Thymus (tissue), 11 donors: ENCODE data around the gene SYT14. TPM values are rescaled to one million over a fixed set of nuclear protein-coding genes. Genes with fewer than 3 reads are reported as not detected.

ENCODE experiments used
- DNase-seq, 9 donors: peaks; one replicate each; pipeline ENCODE4 v3.0.0-alpha.2; 2013; ENCODE audit warnings: low spot score in 9 of 9, low read depth in 6 of 9, missing footprints in 1 of 9
- H3K27ac ChIP-seq, 2 donors: one replicate each; pipeline ENCODE4 v1.5.1; 2013; ENCODE audit warnings: control low read depth in 1 of 2, low read depth in 1 of 2, low read length in 1 of 2, mild to moderate bottlenecking in 1 of 2, moderate library complexity in 1 of 2
- H3K27me3 ChIP-seq, 2 donors: one replicate each; pipeline ENCODE4 v1.5.1; 2013; ENCODE audit warnings: low read length in 1 of 2; ENCODE audit not compliant: control insufficient read depth in 2 of 2, insufficient read depth in 1 of 2
- H3K36me3 ChIP-seq, 2 donors: one replicate each; pipeline ENCODE4 v1.5.1; 2013; ENCODE audit warnings: low read length in 1 of 2, mild to moderate bottlenecking in 1 of 2, moderate library complexity in 1 of 2; ENCODE audit not compliant: control insufficient read depth in 2 of 2, insufficient read depth in 2 of 2
- H3K4me1 ChIP-seq, 2 donors: one replicate each; pipeline ENCODE4 v1.5.1; 2013; ENCODE audit warnings: low read length in 2 of 2; ENCODE audit not compliant: control insufficient read depth in 2 of 2, insufficient read depth in 2 of 2
- H3K4me3 ChIP-seq, 2 donors: one replicate each; pipeline ENCODE4 v1.5.1; 2013; ENCODE audit warnings: low read length in 2 of 2, control low read depth in 1 of 2, mild to moderate bottlenecking in 1 of 2
- H3K9me3 ChIP-seq, 2 donors: one replicate each; pipeline ENCODE4 v1.5.1; 2013; ENCODE audit warnings: low read length in 1 of 2, mild to moderate bottlenecking in 1 of 2; ENCODE audit not compliant: control insufficient read depth in 2 of 2, insufficient read depth in 1 of 2
- WGBS: extraction: QIAGEN DNeasy Blood & Tissue Kit; methylation state at CpG from one replicate; pipeline ENCODE4 v1.1.7; 2013; 5-methylcytosine and 5-hydroxymethylcytosine counted together
- polyA plus RNA-seq: library from polyadenylated mRNA; stranded (reverse); fragments of 200-250 nt; gene quantifications from one replicate; pipeline ENCODE4 v1.2.3, GENCODE V29; 2013
- total RNA-seq: library from RNA; stranded (reverse); fragments of 120-200 nt; gene quantifications from one replicate; pipeline ENCODE4 v1.2.4, GENCODE V29; 2013
- donor health status: healthy.

SYT14 gene
- total and polyA plus RNA-seq, 2 donors: 0.05 to 0.16 TPM

- no peak for DNase-seq
- 93% methylated on average over 4 of the region's 4 CpGs for WGBS
- H3K27ac ChIP-seq: no peak overlapping the region
- H3K36me3 ChIP-seq: no peaks in the 10 kb centered on the region
- H3K4me1 ChIP-seq: no peaks in the 10 kb centered on the region
- no peaks in the 10 kb centered on the region for H3K9me3 ChIP-seq
- no peaks in the 10 kb centered on the region for H3K27me3 ChIP-seq
- no peak overlapping the region for H3K4me3 ChIP-seq
Observed at GRCh38 chr1:210125143-210125542, 187.1 kb downstream of the SYT14 start.

- WGBS: 71% methylated on average over 4 of the region's 4 CpGs
Observed at GRCh38 chr1:210129092-210129491, 191.1 kb downstream of the SYT14 start.

GRCh38 chr1:210129759-210130158, 191.7 kb downstream of the SYT14 start:
- WGBS: 88% methylated on average over 2 of the region's 2 CpGs
- no peaks in the 10 kb centered on the region for H3K4me1 ChIP-seq

More at GRCh38 chr1:210129092-210129491, 191.1 kb downstream of the SYT14 start:
- Histone ChIP-seq H3K4me3 (no peak overlapping the region), H3K27me3 (no peaks in the 10 kb centered on the region), H3K9me3 (no peaks in the 10 kb centered on the region), H3K36me3 (no peaks in the 10 kb centered on the region), H3K27ac (no peak overlapping the region), H3K4me1 (no peaks in the 10 kb centered on the region)
- no peak for DNase-seq

GRCh38 chr1:210132582-210132981, 194.6 kb downstream of the SYT14 start:
- H3K9me3 ChIP-seq: no peaks in the 10 kb centered on the region
- WGBS: 87% methylated on average over 3 of the region's 3 CpGs
- H3K4me1 ChIP-seq: no peaks in the 10 kb centered on the region
- H3K4me3 ChIP-seq: no peak overlapping the region
- H3K36me3 ChIP-seq: no peaks in the 10 kb centered on the region
- H3K27ac ChIP-seq: no peak overlapping the region
- peak in 6 of 9 donors; percentile 4 to 31 (median 14) for DNase-seq
- no peaks in the 10 kb centered on the region for H3K27me3 ChIP-seq

More at GRCh38 chr1:210129759-210130158, 191.7 kb downstream of the SYT14 start:
- no peak for DNase-seq
- no peaks in the 10 kb centered on the region for H3K9me3 ChIP-seq
- no peaks in the 10 kb centered on the region for H3K36me3 ChIP-seq
- H3K4me3 ChIP-seq: no peak overlapping the region
- H3K27ac ChIP-seq: no peak overlapping the region
- no peaks in the 10 kb centered on the region for H3K27me3 ChIP-seq

DNA sequence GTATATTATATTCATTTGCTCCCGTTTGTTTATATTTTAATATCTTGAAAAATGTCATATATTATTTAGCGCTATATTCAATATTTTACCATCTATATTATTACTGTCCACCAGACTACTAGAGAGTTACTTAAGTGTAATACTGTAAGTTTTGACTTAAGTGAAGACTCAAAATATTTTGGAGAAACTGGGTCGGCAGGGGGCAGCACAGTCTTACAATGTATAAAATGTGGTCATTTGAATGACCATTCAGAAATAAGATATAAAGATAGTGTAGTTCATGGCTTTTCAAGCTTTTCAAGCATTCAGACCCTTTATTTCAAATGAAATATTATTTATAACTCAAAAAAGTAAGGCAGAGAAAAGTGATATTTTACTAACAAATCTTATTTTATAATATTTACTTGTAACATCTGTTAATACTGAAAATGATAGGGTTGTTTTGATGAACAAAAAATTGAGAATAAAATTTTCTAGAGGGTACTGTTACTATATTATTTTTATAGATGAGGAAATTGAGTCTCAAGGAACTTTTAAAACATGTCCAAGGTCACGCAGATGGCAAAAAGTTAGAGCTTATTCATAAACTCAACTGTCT, 205.5 kb downstream of the SYT14 start:
- Histone ChIP-seq H3K27ac (no peak overlapping the region), H3K4me1 (no peaks in the 10 kb centered on the region), H3K27me3 (no peaks in the 10 kb centered on the region), H3K4me3 (no peak overlapping the region), H3K36me3 (no peaks in the 10 kb centered on the region), H3K9me3 (no peaks in the 10 kb centered on the region)
- 53% methylated on average over 4 of the region's 4 CpGs for WGBS
- peak in 4 of 9 donors; percentile 4 to 30 (median 11) for DNase-seq

DNA sequence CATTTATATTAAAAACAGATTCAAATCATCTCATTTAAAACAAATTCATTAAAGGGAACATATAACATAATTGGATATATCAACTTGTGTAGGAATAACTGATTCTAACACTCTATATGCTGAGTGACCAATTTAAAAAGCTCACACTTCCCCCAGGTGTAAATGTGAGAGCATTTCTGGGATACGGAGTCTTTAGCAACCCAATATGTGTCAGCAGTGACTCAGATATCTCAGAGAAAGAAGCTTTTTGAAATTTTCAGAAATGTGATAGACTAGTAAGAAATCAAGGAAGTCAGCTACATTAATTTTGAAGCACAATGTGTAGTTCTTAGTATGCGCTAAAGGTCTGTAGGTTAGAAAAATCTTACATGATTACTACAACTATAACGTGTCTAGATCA, 206.7 kb downstream of the SYT14 start:
- no peaks in the 10 kb centered on the region for H3K36me3 ChIP-seq
- no peak overlapping the region for H3K27ac ChIP-seq
- WGBS: 95% methylated on average over 3 of the region's 3 CpGs
- no peak overlapping the region for H3K4me3 ChIP-seq
- no peaks in the 10 kb centered on the region for H3K9me3 ChIP-seq
- DNase-seq: no peak
- H3K4me1 ChIP-seq: no peaks in the 10 kb centered on the region
- no peaks in the 10 kb centered on the region for H3K27me3 ChIP-seq

DNA sequence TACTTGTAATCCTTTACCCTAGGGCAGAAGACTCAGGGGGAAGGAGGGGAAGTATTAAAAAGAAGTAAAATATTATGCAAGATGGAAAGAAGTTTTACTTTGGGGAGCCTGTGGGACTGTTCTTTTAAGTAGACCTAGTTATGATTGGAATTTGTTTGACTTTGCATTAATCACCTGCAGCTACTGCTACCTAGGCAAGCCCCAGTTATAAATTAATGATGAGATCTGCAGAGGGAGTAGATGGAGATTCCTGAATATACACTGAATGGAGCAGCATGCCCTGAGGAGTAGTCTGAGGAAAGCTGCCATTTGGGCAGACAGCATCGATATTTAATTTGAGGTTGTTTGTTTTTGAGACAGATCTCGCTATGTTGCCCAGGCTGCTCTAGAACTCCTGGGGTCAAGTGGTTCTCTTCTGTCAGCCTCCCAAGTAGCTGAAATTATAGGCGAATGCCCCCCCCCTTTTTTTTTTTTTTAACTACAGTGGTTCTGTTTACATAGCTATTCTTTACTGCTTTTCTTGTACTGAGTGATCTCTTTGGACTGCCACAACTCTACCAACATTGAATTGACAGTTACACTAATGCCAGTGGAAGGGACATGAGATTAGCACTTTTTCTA, 213.1 kb downstream of the SYT14 start:
- no peak for DNase-seq
- Histone ChIP-seq H3K9me3 (no peaks in the 10 kb centered on the region), H3K4me1 (no peaks in the 10 kb centered on the region), H3K27ac (no peak overlapping the region), H3K36me3 (no peaks in the 10 kb centered on the region), H3K27me3 (no peaks in the 10 kb centered on the region), H3K4me3 (no peak overlapping the region)
- 91% methylated on average over 3 of the region's 3 CpGs for WGBS

- Histone ChIP-seq H3K27ac (no peak overlapping the region), H3K27me3 (no peaks in the 10 kb centered on the region), H3K9me3 (no peaks in the 10 kb centered on the region), H3K4me3 (no peak overlapping the region), H3K4me1 (no peaks in the 10 kb centered on the region), H3K36me3 (no peaks in the 10 kb centered on the region)
- no peak for DNase-seq
- WGBS: 88% methylated on average over 2 of the region's 2 CpGs
Observed at GRCh38 chr1:210159211-210159610, 221.2 kb downstream of the SYT14 start.

GRCh38 chr1:210170220-210170619, 232.2 kb downstream of the SYT14 start:
- Histone ChIP-seq H3K36me3 (no peaks in the 10 kb centered on the region), H3K27ac (no peak overlapping the region), H3K9me3 (no peaks in the 10 kb centered on the region), H3K27me3 (no peaks in the 10 kb centered on the region), H3K4me1 (no peaks in the 10 kb centered on the region), H3K4me3 (no peak overlapping the region)
- 97% methylated on average over 7 of the region's 7 CpGs for whole genome bisulfite sequencing
- DNase-seq: no peak
